Uterus (tissue), 2 donors: ENCODE data around the gene RNF130.

Experiments used
- CTCF ChIP-seq, 4 experiments: fragments of 200-600 bp in 2 of 4; fragments of 450-650 bp in 2 of 4; sonication (generic) in 2 of 4; IDR thresholded peaks; one replicate each; pipeline ENCODE4 v1.5.1; 2016 to 2019; ENCODE audit warnings: antibody characterized with exemption in 4 of 4, mild to moderate bottlenecking in 2 of 4, moderate library complexity in 1 of 4
- POLR2A ChIP-seq, 2 donors: fragments of 450-650 bp; IDR thresholded peaks; one replicate each; pipeline ENCODE4 v1.6.1; 2016; ENCODE audit warnings: antibody characterized with exemption in 2 of 2, mild to moderate bottlenecking in 1 of 2, moderate library complexity in 1 of 2

DNA sequence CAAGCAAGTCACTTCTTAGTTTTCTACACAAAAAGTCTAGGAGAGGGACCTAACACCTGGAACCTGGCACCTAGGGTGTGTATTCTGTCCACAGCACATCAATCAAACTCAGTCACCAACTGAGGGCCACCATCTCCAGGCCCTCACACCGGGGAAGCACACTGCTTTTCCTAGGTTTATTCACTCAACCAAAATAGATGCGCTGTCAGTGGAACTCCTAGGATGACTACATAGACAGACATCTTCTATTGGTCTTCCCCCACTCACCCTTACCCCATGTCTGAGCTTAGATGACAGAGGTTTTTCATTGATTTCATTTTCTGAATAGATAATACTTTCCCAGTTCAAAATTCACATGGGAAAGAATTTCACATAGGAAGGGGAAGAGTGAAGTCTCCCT, 59.2 kb downstream of the RNF130 start:
- TF ChIP-seq POLR2A (IDR thresholded peaks at IDR 0.05) (no peak), CTCF (IDR thresholded peaks at IDR 0.05) (no peak)
